ENCODE data around the gene RSPO1.

DNA sequence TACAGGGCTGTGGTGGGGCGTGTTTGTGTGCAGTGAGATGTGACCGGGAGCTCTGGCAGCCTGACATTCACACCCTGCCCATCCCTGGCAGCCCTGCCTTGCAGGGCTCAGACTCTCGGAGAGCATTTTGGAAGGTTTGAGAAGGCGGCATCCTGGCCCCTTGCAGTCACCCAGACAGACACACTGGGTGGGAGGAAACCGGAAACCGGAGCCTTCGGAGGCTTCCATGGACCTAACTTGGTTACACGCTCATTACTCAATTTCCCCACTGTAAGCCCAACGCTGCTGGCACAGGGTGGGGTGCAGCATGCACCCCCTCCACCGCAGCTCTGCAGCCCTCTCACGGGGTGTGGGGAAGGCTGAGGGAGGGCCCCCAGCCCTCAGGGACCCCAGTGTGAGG is 22.2 kb upstream of the RSPO1 start:
- TF ChIP-seq STAT1 (conservative IDR thresholded peaks at IDR 0.05) (no peak), CTCF (IDR thresholded peaks at IDR 0.05 in 2 of 3, conservative IDR thresholded peaks at IDR 0.05 in 1 of 3; ENCODE audit: control insufficient read depth in 2 of 3, extremely low read depth in 1 of 3, insufficient read depth in 1 of 3, low read depth in 3 of 3, low read length in 3 of 3) (no peak), E2F8 (IDR thresholded peaks at IDR 0.05; ENCODE audit: low read depth, partially characterized antibody) (no peak), EZH2 (IDR thresholded peaks at IDR 0.05; ENCODE audit: borderline replicate concordance, control insufficient read depth, low read depth, low read length) (no peak)
